HepG2 (cell line): Measurements from ENCODE around the gene EHD1.

Experiments used
- FIP1L1 ChIP-seq: fragments of 200-400 bp; formaldehyde crosslinking; IDR thresholded peaks from 2 replicates; pipeline ENCODE4 v1.6.1; 2018; ENCODE audit warnings: low read depth, mild to moderate bottlenecking, low read length, moderate library complexity, borderline replicate concordance; ENCODE audit not compliant: insufficient read depth
- FLYWCH1 ChIP-seq: sonication (generic); formaldehyde crosslinking; IDR thresholded peaks from 2 replicates; pipeline ENCODE4 v1.8.1; 2023; ENCODE audit warnings: mild to moderate bottlenecking, missing genetic modification reagents

GRCh38 chr11:64870176-64870892 lies 8.1 kb downstream of the EHD1 start:
- TF ChIP-seq FIP1L1 (no peak), FLYWCH1 (CRISPR knock-in tag) (no peak)
